RWPE1 (cell line): Measurements from ENCODE around the gene ASAP2.
A peak's percentile ranks its signal among the peaks of the same experiment; 100 is the strongest.

Experiments used
- CTCF ChIA-PET: fragments of 350-600 bp; sonication (Branson Sonifier 250); formaldehyde crosslinking; extraction: SDS; loops from one replicate; lab custom pipeline; 2021; lab: Yijun Ruan, JAX
- POLR2A ChIA-PET: fragments of 400-600 bp; formaldehyde crosslinking; extraction: SDS; loops from one replicate; lab custom pipeline; 2020; ENCODE audit warnings: antibody characterized with exemption; ENCODE audit not compliant: low non-redundant PET; lab: Yijun Ruan, JAX
- DNase-seq: peaks from one replicate; pipeline ENCODE4 v3.0.0; 2012; ENCODE audit warnings: low spot score
- H3K27ac ChIP-seq: fragments of 450-650 bp; 2 replicates; pipeline ENCODE4 v1.5.1; 2017
- CTCF ChIP-seq: fragments of 450-650 bp; conservative IDR thresholded peaks from 2 replicates; pipeline ENCODE4 v1.5.1; 2017; ENCODE audit warnings: low read depth, mild to moderate bottlenecking

ASAP2 gene

GRCh38 chr2:9220201-9220600 is 13.6 kb downstream of the ASAP2 start:
- POLR2A ChIA-PET = no interaction called here
- CTCF ChIA-PET = no interaction called here
- DNase-seq = no peak
- no peak overlapping the region for H3K27ac ChIP-seq
- TF ChIP-seq CTCF = no peak

- POLR2A ChIA-PET = no interaction called here
- TF ChIP-seq CTCF = no peak
- no peak overlapping the region for H3K27ac ChIP-seq
- no peak for DNase-seq
- CTCF ChIA-PET = no interaction called here
Observed at GRCh38 chr2:9221223-9221622, 14.6 kb downstream of the ASAP2 start.

- DNase-seq = no peak
- 0 out of 2 replicates have a peak overlapping the region, but pooled peaks have one; percentile 13 for H3K27ac ChIP-seq
- ChIA-PET CTCF (interaction anchor here (0.7 kb wide), 1 partner anchor 71 kb away, joined by 3 read pairs; no protein-coding TSS in a partner anchor), POLR2A (no interaction called here)
- no peak for TF ChIP-seq CTCF
Observed at GRCh38 chr2:9222239-9222892, 15.8 kb downstream of the ASAP2 start.

GRCh38 chr2:9222893-9223287 is 16.3 kb downstream of the ASAP2 start:
- POLR2A ChIA-PET = no interaction called here
- CTCF ChIA-PET = interaction anchor here (0.7 kb wide), 1 partner anchor 71 kb away, joined by 3 read pairs; no protein-coding TSS in a partner anchor
- H3K27ac ChIP-seq = no peak overlapping the region
- DNase-seq = no peak
- TF ChIP-seq CTCF = no peak

- ChIA-PET POLR2A (no interaction called here), CTCF (interaction anchor here (0.7 kb wide), 1 partner anchor 1166 kb away, joined by 3 read pairs; no protein-coding TSS in a partner anchor)
- peak overlapping the region; percentile 40 for H3K27ac ChIP-seq
- no peak for DNase-seq
- no peak for TF ChIP-seq CTCF
Observed at GRCh38 chr2:9225806-9226205, 19.2 kb downstream of the ASAP2 start.

GRCh38 chr2:9226458-9227380 is 20.1 kb downstream of the ASAP2 start:
- CTCF ChIA-PET = interaction anchor here (0.7 kb wide), 1 partner anchor 1165 kb away, joined by 3 read pairs; no protein-coding TSS in a partner anchor
- no peak for DNase-seq
- H3K27ac ChIP-seq = peak overlapping the region; percentile 48
- POLR2A ChIA-PET = no interaction called here
- no peak for TF ChIP-seq CTCF
